LNCaP clone FGC (cell line): ENCODE measurements around the gene ACVR1B.
A peak's percentile ranks its signal among the peaks of the same experiment; 100 is the strongest.

Experiments
- DNase-seq: peaks from one replicate; pipeline ENCODE4 v3.0.0-alpha.2; 2011; ENCODE audit warnings: low read depth
- H3K4me3 ChIP-seq: 2 replicates; pipeline ENCODE4 v1.5.1; 2011; ENCODE audit warnings: mild to moderate bottlenecking, low read depth, low read length, control low read depth
- CTCF ChIP-seq: IDR thresholded peaks from 2 replicates; pipeline ENCODE4 v1.5.1; 2012; ENCODE audit warnings: mild to moderate bottlenecking; ENCODE audit not compliant: control insufficient read depth, insufficient read depth; ENCODE audit errors: extremely low read depth

Gene ACVR1B

GRCh38 chr12:52032446-52032803 lies 80.9 kb downstream of the ACVR1B start:
- no peak for TF ChIP-seq CTCF
- peak overlapping the region; percentile 40 for H3K4me3 ChIP-seq
- peak; percentile 74 for DNase-seq

GRCh38 chr12:52032804-52033445 lies 81.4 kb downstream of the ACVR1B start:
- DNase-seq, result peak; percentile 85
- TF ChIP-seq CTCF, result no peak
- H3K4me3 ChIP-seq, result peak overlapping the region; percentile 40

GRCh38 chr12:52033446-52034140 lies 82.1 kb downstream of the ACVR1B start:
- no peak for DNase-seq
- no peak for TF ChIP-seq CTCF

GRCh38 chr12:52035190-52035589 lies 83.7 kb downstream of the ACVR1B start:
- no peak overlapping the region for H3K4me3 ChIP-seq
- TF ChIP-seq CTCF, result no peak
- DNase-seq, result no peak

More at GRCh38 chr12:52033446-52034140, 82.1 kb downstream of the ACVR1B start:
- H3K4me3 ChIP-seq, result peak overlapping the region; percentile 40

- no peak for TF ChIP-seq CTCF
- no peak for DNase-seq
- H3K4me3 ChIP-seq, result no peak overlapping the region
Observed at GRCh38 chr12:52035926-52036325, 84.4 kb downstream of the ACVR1B start.

GRCh38 chr12:52036587-52037171 lies 85.2 kb downstream of the ACVR1B start:
- no peak for DNase-seq
- peak overlapping the region; percentile 57 for H3K4me3 ChIP-seq
- TF ChIP-seq CTCF, result no peak
